ENCODE data around the gene SLC8A1.

- TF ChIP-seq CTCF (IDR thresholded peaks at IDR 0.05; ENCODE audit: insufficient read depth, low read depth, low read length) (no peak), EZH2 (IDR thresholded peaks at IDR 0.05; ENCODE audit: insufficient read depth, low read length) (no peak)
Observed at GRCh38 chr2:40374543-40375240, 77.2 kb downstream of the SLC8A1 start.

Measured in astrocyte (in vitro differentiated cells and primary cell).